ENCODE results near the gene MXI1. TPM values are rescaled to one million over a fixed set of nuclear protein-coding genes. Genes with fewer than 3 reads are reported as not detected.

The MXI1 gene
- total RNA-seq, 1 experiment from 2014 or later = 12.1 TPM

GRCh38 chr10:110274647-110275046 is 67.2 kb downstream of the MXI1 start:
- Histone ChIP-seq H3K27me3 (ENCODE audit: control insufficient read depth, insufficient read depth, low read length) (no peaks in the 10 kb centered on the region), H3K4me1 (ENCODE audit: control insufficient read depth, insufficient read depth, low read length) (no peaks in the 10 kb centered on the region), H3K36me3 (ENCODE audit: control insufficient read depth, insufficient read depth, low read length) (no peaks in the 10 kb centered on the region), H3K27ac (ENCODE audit: low read length) (no peak overlapping the region), H3K9me3 (ENCODE audit: control insufficient read depth, insufficient read depth, low read depth, low read length) (no peaks in the 10 kb centered on the region), H3K4me3 (ENCODE audit: low read depth in 2 of 2, low read length in 2 of 2) (no peak overlapping the region)
- CTCF ChIA-PET = interaction anchor here (0.7 kb wide), 1 partner anchor 94 kb away, joined by 17 read pairs; no protein-coding TSS in a partner anchor
- intact Hi-C loops (cut with micrococcal nuclease; ENCODE audit: unreplicated experiment) (loop anchor here (5.0 kb wide), 1 partner anchor 67 kb away; the partner anchor contains the start of gene MXI1), in situ Hi-C loops (cut with HindIII; ENCODE audit: low pct_unique_long_range_greater_than_20kb, low sequenced_read_pairs) (no loop called here)
- no peak for DNase-seq (ENCODE audit: low read depth, low spot score)
- BruUV-seq (replicated peaks) = no TSS peak
- TF ChIP-seq REST (IDR thresholded peaks at IDR 0.05; ENCODE audit: insufficient read depth in 1 of 2, low read depth in 2 of 2, low read length in 1 of 2) (no peak), POLR2AphosphoS5 (IDR thresholded peaks at IDR 0.05; ENCODE audit: low read depth, low read length) (no peak), TCF7L2 (IDR thresholded peaks at IDR 0.05; ENCODE audit: low read depth, low read length) (no peak), SIN3A (IDR thresholded peaks at IDR 0.05; ENCODE audit: borderline replicate concordance, insufficient read depth, low read depth, low read length) (no peak)
- TF ChIP-seq, protein P1, sequence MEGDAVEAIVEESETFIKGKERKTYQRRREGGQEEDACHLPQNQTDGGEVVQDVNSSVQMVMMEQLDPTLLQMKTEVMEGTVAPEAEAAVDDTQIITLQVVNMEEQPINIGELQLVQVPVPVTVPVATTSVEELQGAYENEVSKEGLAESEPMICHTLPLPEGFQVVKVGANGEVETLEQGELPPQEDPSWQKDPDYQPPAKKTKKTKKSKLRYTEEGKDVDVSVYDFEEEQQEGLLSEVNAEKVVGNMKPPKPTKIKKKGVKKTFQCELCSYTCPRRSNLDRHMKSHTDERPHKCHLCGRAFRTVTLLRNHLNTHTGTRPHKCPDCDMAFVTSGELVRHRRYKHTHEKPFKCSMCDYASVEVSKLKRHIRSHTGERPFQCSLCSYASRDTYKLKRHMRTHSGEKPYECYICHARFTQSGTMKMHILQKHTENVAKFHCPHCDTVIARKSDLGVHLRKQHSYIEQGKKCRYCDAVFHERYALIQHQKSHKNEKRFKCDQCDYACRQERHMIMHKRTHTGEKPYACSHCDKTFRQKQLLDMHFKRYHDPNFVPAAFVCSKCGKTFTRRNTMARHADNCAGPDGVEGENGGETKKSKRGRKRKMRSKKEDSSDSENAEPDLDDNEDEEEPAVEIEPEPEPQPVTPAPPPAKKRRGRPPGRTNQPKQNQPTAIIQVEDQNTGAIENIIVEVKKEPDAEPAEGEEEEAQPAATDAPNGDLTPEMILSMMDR (IDR thresholded peaks at IDR 0.05) = no peak
- ATAC-seq = no peak
- POLR2A ChIA-PET = no interaction called here

- no peak overlapping the region for H3K4me3 ChIP-seq (ENCODE audit: low read depth in 2 of 2, low read length in 2 of 2)
- ChIA-PET POLR2A (no interaction called here), CTCF (interaction anchor here (0.7 kb wide), 1 partner anchor 95 kb away, joined by 17 read pairs; no protein-coding TSS in a partner anchor)
- H3K27me3 ChIP-seq (ENCODE audit: control insufficient read depth, insufficient read depth, low read length) = no peaks in the 10 kb centered on the region
- in situ Hi-C loops (cut with HindIII; ENCODE audit: low pct_unique_long_range_greater_than_20kb, low sequenced_read_pairs) (no loop called here), intact Hi-C loops (cut with micrococcal nuclease; ENCODE audit: unreplicated experiment) (loop anchor here (5.0 kb wide), 1 partner anchor 68 kb away; the partner anchor contains the start of gene MXI1)
- ATAC-seq (no peak), DNase-seq (ENCODE audit: low read depth, low spot score) (no peak)
- no TSS peak for BruUV-seq (replicated peaks)
- no peak overlapping the region for H3K27ac ChIP-seq (ENCODE audit: low read length)
- no peaks in the 10 kb centered on the region for H3K9me3 ChIP-seq (ENCODE audit: control insufficient read depth, insufficient read depth, low read depth, low read length)
- no peaks in the 10 kb centered on the region for H3K4me1 ChIP-seq (ENCODE audit: control insufficient read depth, insufficient read depth, low read length)
- no peak for TF ChIP-seq POLR2AphosphoS5 (IDR thresholded peaks at IDR 0.05; ENCODE audit: low read depth, low read length)
- no peak for TF ChIP-seq REST (IDR thresholded peaks at IDR 0.05; ENCODE audit: insufficient read depth in 1 of 2, low read depth in 2 of 2, low read length in 1 of 2)
- TF ChIP-seq, protein P1 (IDR thresholded peaks at IDR 0.05) = no peak
- no peak for TF ChIP-seq SIN3A (IDR thresholded peaks at IDR 0.05; ENCODE audit: borderline replicate concordance, insufficient read depth, low read depth, low read length)
- TF ChIP-seq TCF7L2 (IDR thresholded peaks at IDR 0.05; ENCODE audit: low read depth, low read length) = no peak
- H3K36me3 ChIP-seq (ENCODE audit: control insufficient read depth, insufficient read depth, low read length) = no peaks in the 10 kb centered on the region
Measured at GRCh38 chr10:110275128-110275729, 67.8 kb downstream of the MXI1 start.
